ENCODE data around the gene RBM14. TPM values are rescaled to one million over a fixed set of nuclear protein-coding genes. Genes with fewer than 3 reads are reported as not detected.
"Not testable (repeated sequence)": the region's sequence is repeated elsewhere in the genome, so short reads cannot be mapped to it uniquely, and the experiment has no call there.

RBM14 gene
- total RNA-seq, 1 donor from 2014 or later = 124 TPM

GRCh38 chr11:66586136-66586535 lies 30.3 kb upstream of the RBM14 start:
- peaks cover 16% of the 10 kb centered on the region for H3K9me3 Mint-ChIP-seq (ENCODE audit: low read depth)
- no peaks in the 10 kb centered on the region for H3K4me1 Mint-ChIP-seq (ENCODE audit: low read depth)
- DNase-seq (ENCODE audit: low spot score, unreplicated experiment) = no peak
- peaks cover 1% of the 10 kb centered on the region for H3K36me3 Mint-ChIP-seq (ENCODE audit: insufficient read depth)
- H3K4me3 Mint-ChIP-seq (ENCODE audit: low read depth) = no peak overlapping the region
- H3K27me3 Mint-ChIP-seq = no peaks in the 10 kb centered on the region
- TF ChIP-seq CTCF (IDR thresholded peaks at IDR 0.05; ENCODE audit: unreplicated experiment) = no peak
- peak overlapping the region; percentile 31 for H3K27ac Mint-ChIP-seq

DNA sequence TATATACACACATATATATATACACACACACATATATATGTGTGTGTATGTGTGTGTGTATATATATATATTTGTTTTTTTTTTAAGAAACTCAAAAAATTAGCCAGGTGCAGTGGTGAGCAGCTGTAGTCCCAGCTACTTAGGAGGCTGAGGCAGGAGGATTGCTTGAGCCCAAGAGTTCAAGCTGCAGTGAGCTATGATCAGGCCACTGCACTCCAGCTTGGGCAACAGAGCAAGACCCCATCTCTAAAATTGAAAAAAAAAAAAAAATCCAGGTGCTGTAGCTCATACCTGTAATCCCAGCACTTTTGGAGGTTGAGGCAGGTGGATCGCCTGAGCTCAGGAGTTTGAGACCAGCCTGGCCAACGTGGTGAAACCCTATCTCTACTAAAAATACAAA lies 27.1 kb upstream of the RBM14 start:
- not testable (repeated sequence) for H3K36me3 Mint-ChIP-seq (ENCODE audit: insufficient read depth); H3K4me3 Mint-ChIP-seq (ENCODE audit: low read depth); H3K27ac Mint-ChIP-seq; DNase-seq (ENCODE audit: low spot score, unreplicated experiment); H3K4me1 Mint-ChIP-seq (ENCODE audit: low read depth); H3K27me3 Mint-ChIP-seq
- peaks cover 17% of the 10 kb centered on the region for H3K9me3 Mint-ChIP-seq (ENCODE audit: low read depth)

GRCh38 chr11:66589996-66590675 lies 26.3 kb upstream of the RBM14 start:
- Mint-ChIP-seq H3K9me3 (ENCODE audit: low read depth) (peaks cover 17% of the 10 kb centered on the region), H3K27ac (no peak overlapping the region), H3K4me3 (ENCODE audit: low read depth) (peak overlapping the region; percentile 26), H3K4me1 (ENCODE audit: low read depth) (peaks cover 6% of the 10 kb centered on the region), H3K36me3 (ENCODE audit: insufficient read depth) (peaks cover 8% of the 10 kb centered on the region), H3K27me3 (no peaks in the 10 kb centered on the region)
- TF ChIP-seq CTCF (IDR thresholded peaks at IDR 0.05; ENCODE audit: unreplicated experiment) = no peak
- no peak for DNase-seq (ENCODE audit: low spot score, unreplicated experiment)

DNA sequence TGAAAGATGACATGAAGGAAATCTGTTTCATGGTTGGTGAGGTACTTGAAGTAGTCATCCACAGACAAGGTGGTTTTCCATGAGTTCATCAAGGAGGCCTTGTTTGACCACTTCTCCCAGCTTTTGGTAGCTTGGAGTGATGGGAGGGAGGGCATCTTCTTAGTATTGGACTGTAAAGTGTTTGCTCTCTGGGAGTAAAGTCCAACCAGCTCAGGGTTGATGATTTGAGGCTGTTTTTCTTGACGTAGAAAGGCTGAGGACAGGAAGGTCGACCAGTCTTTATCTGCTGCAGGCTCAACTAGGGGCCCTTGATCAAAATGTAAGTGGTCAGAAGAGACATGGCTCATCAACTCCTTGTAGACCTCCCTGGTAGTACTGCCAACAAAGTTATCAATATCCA lies 25.3 kb upstream of the RBM14 start:
- Mint-ChIP-seq H3K4me1 (ENCODE audit: low read depth) (peaks cover 7% of the 10 kb centered on the region), H3K27ac (no peak overlapping the region), H3K36me3 (ENCODE audit: insufficient read depth) (peaks cover 8% of the 10 kb centered on the region), H3K9me3 (ENCODE audit: low read depth) (peaks cover 17% of the 10 kb centered on the region), H3K27me3 (no peaks in the 10 kb centered on the region), H3K4me3 (ENCODE audit: low read depth) (no peak overlapping the region)
- TF ChIP-seq CTCF (IDR thresholded peaks at IDR 0.05; ENCODE audit: unreplicated experiment) = no peak
- no peak for DNase-seq (ENCODE audit: low spot score, unreplicated experiment)

DNA sequence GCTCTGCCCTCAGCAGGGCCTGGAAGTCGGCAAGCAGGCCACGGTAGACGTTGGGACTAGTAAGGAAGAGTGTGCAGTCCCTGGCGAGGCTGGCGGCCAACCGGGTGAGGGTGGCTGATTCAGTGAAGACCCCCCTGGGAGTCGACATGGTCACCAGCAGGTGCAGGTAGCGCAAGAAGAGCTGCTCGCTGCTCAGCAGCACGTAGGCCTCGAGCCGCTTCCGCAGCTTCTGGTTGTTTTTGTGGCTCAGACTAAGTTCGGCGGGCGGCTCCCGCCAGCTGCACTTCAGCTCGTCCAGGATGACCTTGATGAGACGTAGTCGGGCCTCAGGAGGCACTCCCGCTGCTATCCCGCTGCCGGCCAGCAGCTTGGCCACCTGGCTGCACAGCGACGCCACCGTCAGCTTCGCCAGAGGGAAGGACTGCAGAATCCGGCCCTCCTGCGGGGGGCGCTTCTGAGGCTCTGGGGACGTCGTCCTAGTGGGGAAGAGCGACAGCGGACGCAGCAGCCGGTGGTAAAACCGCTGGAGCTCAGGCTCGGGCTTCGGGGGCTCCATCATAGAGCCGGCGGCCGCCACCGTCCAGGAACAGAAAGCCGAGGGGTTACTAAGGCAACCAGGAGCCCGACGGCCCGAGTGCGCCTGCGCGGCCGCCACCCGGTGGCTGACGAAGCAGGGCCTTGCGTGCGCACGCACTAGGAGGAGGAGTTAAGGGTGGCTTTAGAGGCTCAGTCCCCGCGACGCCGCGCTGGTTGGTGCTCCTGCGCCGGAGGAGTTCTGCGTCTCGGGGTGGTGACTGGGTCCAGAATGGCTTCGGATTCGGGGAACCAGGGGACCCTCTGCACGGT lies 23.8 kb upstream of the RBM14 start, which contains the start of the genes CCDC87 and CCS:
TSS of gene CCDC87 (minus strand) at position 607 of the 846 bp plus-strand sequence. CDS start at position 559, 48 bp downstream.
TSS of gene CCS (plus strand) at position 729 of the 846 bp plus-strand sequence. CDS start at position 806, 77 bp downstream.
- peak; percentile 63 for TF ChIP-seq CTCF (IDR thresholded peaks at IDR 0.05; ENCODE audit: unreplicated experiment)
- H3K4me1 Mint-ChIP-seq (ENCODE audit: low read depth) = peaks cover 7% of the 10 kb centered on the region
- H3K27ac Mint-ChIP-seq = peak within 1 kb of the TSS; percentile 87
- H3K9me3 Mint-ChIP-seq (ENCODE audit: low read depth) = peaks cover 15% of the 10 kb centered on the region
- DNase-seq (ENCODE audit: low spot score, unreplicated experiment) = peak; percentile 91
- no peaks in the 10 kb centered on the region for H3K27me3 Mint-ChIP-seq
- peaks cover 8% of the 10 kb centered on the region for H3K36me3 Mint-ChIP-seq (ENCODE audit: insufficient read depth)
- H3K4me3 Mint-ChIP-seq (ENCODE audit: low read depth) = peak within 1 kb of the TSS; percentile 98

Data from progenitor cell of endocrine pancreas (in vitro differentiated cells).